ENCODE measurements around the gene CBLC. TPM values are rescaled to one million over a fixed set of nuclear protein-coding genes. Genes with fewer than 3 reads are reported as not detected.

The CBLC gene
- total and polyA plus RNA-seq, 2 donors (not counting 1 experiment from before 2014, with no cell fraction given): not detected

DNA sequence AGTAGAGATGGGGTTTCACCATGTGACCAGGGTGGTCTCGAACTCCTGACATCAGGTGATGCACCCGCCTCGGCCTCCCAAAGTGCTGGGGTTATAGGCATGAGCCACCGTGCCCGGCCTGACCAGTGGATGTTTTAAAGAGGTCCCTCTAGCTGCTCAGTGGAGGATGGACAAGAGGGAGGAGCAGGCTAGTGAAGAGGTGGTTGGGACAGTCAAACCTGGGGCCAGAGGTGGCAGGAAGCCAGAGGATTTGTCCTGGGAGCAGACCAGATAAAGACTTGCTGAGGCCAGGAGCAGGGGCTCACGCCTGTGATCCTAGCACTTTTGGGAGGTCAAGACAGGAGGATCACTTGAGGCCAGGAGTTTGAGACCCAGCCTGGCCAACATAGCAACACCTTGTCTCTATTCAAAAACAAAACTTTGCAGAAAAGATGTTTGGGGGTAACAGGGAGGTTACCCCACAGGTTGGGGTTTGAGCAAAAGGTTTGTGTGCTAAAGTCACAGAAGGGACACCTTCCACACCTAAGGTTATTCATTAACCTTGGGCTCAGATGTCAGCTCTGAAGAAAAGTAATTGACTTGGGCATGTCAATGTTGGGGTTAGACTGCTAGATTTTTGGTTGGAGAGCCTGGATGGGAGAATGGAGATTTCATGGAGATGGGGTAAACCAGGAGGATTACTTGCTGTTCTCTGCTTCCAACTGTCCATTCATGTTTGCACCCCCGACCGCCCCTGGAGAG lies 40.2 kb downstream of the CBLC start:
- no peak overlapping the region for H3K4me2 ChIP-seq (replicated peaks; ENCODE audit: low read depth, low read length, poor library complexity, severe bottlenecking)
- H4K20me1 ChIP-seq (ENCODE audit: control insufficient read depth, insufficient read depth, low read length, poor library complexity, severe bottlenecking): no peaks in the 10 kb centered on the region
- H3K27me3 ChIP-seq (replicated peaks in 1 of 4; ENCODE audit: control extremely low read depth in 1 of 4, control insufficient read depth in 3 of 4, insufficient read depth in 4 of 4, low read length in 3 of 4): no peaks in the 10 kb centered on the region
- POLR2A ChIA-PET: no interaction called here
- intact Hi-C loops (cut with micrococcal nuclease): no loop called here
- no peak overlapping the region for H3K9ac ChIP-seq (ENCODE audit: low read length)
- H3K9me3 Mint-ChIP-seq (ENCODE audit: insufficient read depth): no peaks in the 10 kb centered on the region
- no peaks in the 10 kb centered on the region for H3K4me1 Mint-ChIP-seq
- no peak overlapping the region for H3K27ac ChIP-seq (ENCODE audit: low read length in 2 of 2)
- CTCF ChIA-PET: no interaction called here
- ATAC-seq (ENCODE audit: low read depth) (no peak), DNase-seq (no peak)
- TF ChIP-seq, protein P1, sequence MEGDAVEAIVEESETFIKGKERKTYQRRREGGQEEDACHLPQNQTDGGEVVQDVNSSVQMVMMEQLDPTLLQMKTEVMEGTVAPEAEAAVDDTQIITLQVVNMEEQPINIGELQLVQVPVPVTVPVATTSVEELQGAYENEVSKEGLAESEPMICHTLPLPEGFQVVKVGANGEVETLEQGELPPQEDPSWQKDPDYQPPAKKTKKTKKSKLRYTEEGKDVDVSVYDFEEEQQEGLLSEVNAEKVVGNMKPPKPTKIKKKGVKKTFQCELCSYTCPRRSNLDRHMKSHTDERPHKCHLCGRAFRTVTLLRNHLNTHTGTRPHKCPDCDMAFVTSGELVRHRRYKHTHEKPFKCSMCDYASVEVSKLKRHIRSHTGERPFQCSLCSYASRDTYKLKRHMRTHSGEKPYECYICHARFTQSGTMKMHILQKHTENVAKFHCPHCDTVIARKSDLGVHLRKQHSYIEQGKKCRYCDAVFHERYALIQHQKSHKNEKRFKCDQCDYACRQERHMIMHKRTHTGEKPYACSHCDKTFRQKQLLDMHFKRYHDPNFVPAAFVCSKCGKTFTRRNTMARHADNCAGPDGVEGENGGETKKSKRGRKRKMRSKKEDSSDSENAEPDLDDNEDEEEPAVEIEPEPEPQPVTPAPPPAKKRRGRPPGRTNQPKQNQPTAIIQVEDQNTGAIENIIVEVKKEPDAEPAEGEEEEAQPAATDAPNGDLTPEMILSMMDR (IDR thresholded peaks at IDR 0.05): no peak
- TF ChIP-seq EZH2 (IDR thresholded peaks at IDR 0.05; ENCODE audit: borderline replicate concordance, insufficient read depth, low read depth, low read length, poor library complexity, severe bottlenecking): no peak
- H3K27ac Mint-ChIP-seq: no peak overlapping the region
- H3K4me3 Mint-ChIP-seq: no peak overlapping the region
- H2AFZ ChIP-seq (ENCODE audit: insufficient read depth, low read depth, low read length, poor library complexity, severe bottlenecking): no peak overlapping the region
- H3K4me1 ChIP-seq (ENCODE audit: control insufficient read depth in 2 of 2, insufficient read depth in 2 of 2, low read length in 2 of 2): no peaks in the 10 kb centered on the region
- peaks cover 0 to 4% (median 0%) of the 10 kb centered on the region in 3 donors for H3K9me3 ChIP-seq (ENCODE audit: control extremely low read depth in 1 of 3, control insufficient read depth in 2 of 3, insufficient read depth in 1 of 3, low read length in 2 of 3)
- H3K27me3 Mint-ChIP-seq: peaks cover 9% of the 10 kb centered on the region
- no peak overlapping the region for H3K4me3 ChIP-seq (ENCODE audit: control extremely low read depth in 1 of 5, extremely low read depth in 1 of 5, insufficient read depth in 1 of 5, low read depth in 2 of 5, low read length in 4 of 5)
- no peaks in the 10 kb centered on the region for H3K36me3 ChIP-seq (replicated peaks in 1 of 2; ENCODE audit: control extremely low read depth in 1 of 2, control insufficient read depth in 1 of 2, extremely low read depth in 1 of 2, insufficient read depth in 2 of 2, low read length in 1 of 2)
- WGBS (ENCODE audit: insufficient coverage): 84% methylated on average over 8 of the region's 8 CpGs
- H3K79me2 ChIP-seq (ENCODE audit: control insufficient read depth, insufficient read depth, low read length): no peaks in the 10 kb centered on the region

DNA sequence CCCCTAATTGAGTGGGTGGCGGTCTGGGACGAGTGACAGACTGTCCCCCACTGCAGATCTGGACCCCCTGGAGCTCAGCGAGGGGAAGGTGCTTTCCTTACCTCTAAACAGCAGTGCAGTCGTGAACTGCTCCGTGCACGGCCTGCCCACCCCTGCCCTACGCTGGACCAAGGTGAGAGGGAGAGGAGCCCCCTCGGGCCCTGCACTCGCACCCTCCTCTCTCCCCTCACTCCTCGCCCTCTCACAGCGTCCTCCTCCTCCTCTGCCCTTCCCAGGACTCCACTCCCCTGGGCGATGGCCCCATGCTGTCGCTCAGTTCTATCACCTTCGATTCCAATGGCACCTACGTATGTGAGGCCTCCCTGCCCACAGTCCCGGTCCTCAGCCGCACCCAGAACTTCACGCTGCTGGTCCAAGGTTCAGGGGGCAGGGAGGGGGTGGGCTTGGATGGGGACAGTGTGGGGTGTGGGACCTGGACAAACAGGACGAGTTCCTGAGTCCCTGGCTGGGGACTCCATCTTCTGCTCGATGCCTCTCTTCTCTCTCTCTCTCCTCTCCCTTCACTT lies 40.9 kb downstream of the CBLC start:
- no peaks in the 10 kb centered on the region for H3K9me3 Mint-ChIP-seq (ENCODE audit: insufficient read depth)
- ChIA-PET POLR2A (no interaction called here), CTCF (no interaction called here)
- Histone ChIP-seq H3K27me3 (replicated peaks in 1 of 4; ENCODE audit: control extremely low read depth in 1 of 4, control insufficient read depth in 3 of 4, insufficient read depth in 4 of 4, low read length in 3 of 4) (no peaks in the 10 kb centered on the region), H3K4me1 (ENCODE audit: control insufficient read depth in 2 of 2, insufficient read depth in 2 of 2, low read length in 2 of 2) (no peaks in the 10 kb centered on the region), H3K4me3 (ENCODE audit: control extremely low read depth in 1 of 5, extremely low read depth in 1 of 5, insufficient read depth in 1 of 5, low read depth in 2 of 5, low read length in 4 of 5) (no peak overlapping the region), H4K20me1 (ENCODE audit: control insufficient read depth, insufficient read depth, low read length, poor library complexity, severe bottlenecking) (no peaks in the 10 kb centered on the region), H3K36me3 (replicated peaks in 1 of 2; ENCODE audit: control extremely low read depth in 1 of 2, control insufficient read depth in 1 of 2, extremely low read depth in 1 of 2, insufficient read depth in 2 of 2, low read length in 1 of 2) (no peaks in the 10 kb centered on the region), H3K4me2 (replicated peaks; ENCODE audit: low read depth, low read length, poor library complexity, severe bottlenecking) (no peak overlapping the region), H3K9me3 (ENCODE audit: control extremely low read depth in 1 of 3, control insufficient read depth in 2 of 3, insufficient read depth in 1 of 3, low read length in 2 of 3) (peaks cover 0 to under 1% (median 0%) of the 10 kb centered on the region in 3 donors), H3K9ac (ENCODE audit: low read length) (no peak overlapping the region), H3K79me2 (ENCODE audit: control insufficient read depth, insufficient read depth, low read length) (no peaks in the 10 kb centered on the region), H3K27ac (ENCODE audit: low read length in 2 of 2) (no peak overlapping the region), H2AFZ (ENCODE audit: insufficient read depth, low read depth, low read length, poor library complexity, severe bottlenecking) (no peak overlapping the region)
- H3K4me1 Mint-ChIP-seq: no peaks in the 10 kb centered on the region
- 92% methylated on average over 11 of the region's 20 CpGs for WGBS (ENCODE audit: insufficient coverage)
- H3K27ac Mint-ChIP-seq: no peak overlapping the region
- ATAC-seq (ENCODE audit: low read depth) (no peak), DNase-seq (no peak)
- H3K27me3 Mint-ChIP-seq: peaks cover 7% of the 10 kb centered on the region
- intact Hi-C loops (cut with micrococcal nuclease): no loop called here
- TF ChIP-seq EZH2 (IDR thresholded peaks at IDR 0.05; ENCODE audit: borderline replicate concordance, insufficient read depth, low read depth, low read length, poor library complexity, severe bottlenecking): no peak
- TF ChIP-seq, protein P1 (IDR thresholded peaks at IDR 0.05): no peak
- no peak overlapping the region for H3K4me3 Mint-ChIP-seq

Data from B cell (primary cell).